ENCODE data around the gene ASIC4.
A peak's percentile ranks its signal among the peaks of the same experiment; 100 is the strongest.

The ASIC4 gene

DNA sequence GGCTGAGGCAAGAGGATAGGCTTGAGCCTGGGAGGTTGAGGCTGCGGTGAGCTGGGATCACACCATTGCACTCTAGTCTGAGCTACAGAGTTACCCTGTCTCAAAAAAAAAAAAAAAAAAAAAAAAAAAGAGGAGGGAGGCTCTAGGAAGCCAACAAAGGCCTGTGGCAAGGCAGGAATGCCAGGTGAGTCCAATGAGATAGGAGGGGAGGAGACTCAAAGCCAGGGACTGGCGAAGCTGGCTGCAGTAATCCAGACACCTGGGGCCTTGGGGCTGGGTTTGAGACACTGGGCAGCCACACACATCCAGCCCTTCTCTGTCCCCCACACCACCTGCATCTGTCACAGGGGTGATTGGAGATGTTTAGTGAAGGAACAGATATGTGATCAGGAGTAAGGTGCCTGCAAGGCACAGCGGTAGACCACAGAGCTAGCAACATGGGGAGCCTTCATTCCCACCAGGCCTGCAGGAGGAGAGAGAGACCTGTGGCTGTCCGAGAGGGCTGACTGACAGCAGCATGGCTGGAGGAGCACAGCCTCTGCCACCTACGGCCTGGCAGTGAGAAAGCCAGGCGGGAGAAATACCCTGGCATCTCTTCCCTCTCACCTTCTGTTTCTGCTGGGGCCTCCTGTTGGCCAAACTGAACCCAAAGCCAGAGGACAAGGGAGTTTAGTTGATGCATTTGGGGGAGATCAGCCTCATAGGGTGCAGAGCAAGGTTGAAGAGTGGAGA lies 19.8 kb downstream of the ASIC4 start:
- DNase-seq (ENCODE audit: low read depth in 2 of 2): no peak

DNA sequence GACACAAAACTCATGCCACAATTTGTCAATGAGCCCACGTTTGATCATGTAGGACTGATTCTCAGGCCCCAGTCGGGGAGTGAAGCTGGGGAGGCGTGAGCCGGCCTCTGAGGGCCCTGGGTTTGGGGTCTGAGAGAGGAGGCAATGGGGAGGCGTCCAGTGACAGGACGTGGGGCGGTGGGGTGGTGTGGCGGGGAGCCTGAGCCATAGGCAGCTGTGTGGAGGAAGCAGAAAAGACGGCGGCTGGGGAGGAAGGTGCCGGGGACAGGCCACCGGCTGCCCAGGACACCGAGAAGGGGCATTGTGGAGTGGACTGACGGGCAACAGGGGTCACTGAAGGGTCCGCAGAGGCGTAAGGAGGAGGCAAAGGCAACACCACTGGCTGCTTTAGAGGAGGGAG lies 22.1 kb downstream of the ASIC4 start:
- no peak for DNase-seq (ENCODE audit: low read depth in 2 of 2)

DNA sequence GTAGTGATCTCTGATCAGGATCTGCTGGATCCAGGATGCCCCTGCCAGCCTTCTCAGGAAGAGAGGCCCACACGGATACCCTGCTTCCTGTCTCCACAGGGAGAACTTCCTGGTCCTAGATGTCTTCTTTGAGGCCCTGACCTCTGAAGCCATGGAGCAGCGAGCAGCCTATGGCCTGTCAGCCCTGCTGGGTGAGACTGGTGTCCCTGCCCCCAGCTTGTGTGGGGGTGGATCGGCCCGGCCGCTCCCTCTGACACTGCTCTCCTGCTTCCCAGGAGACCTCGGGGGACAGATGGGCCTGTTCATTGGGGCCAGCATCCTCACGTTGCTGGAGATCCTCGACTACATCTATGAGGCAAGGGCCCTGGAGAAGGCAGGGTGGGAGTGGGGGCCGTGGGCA lies 22.7 kb downstream of the ASIC4 start:
- no peak for DNase-seq (ENCODE audit: low read depth in 2 of 2)

DNA sequence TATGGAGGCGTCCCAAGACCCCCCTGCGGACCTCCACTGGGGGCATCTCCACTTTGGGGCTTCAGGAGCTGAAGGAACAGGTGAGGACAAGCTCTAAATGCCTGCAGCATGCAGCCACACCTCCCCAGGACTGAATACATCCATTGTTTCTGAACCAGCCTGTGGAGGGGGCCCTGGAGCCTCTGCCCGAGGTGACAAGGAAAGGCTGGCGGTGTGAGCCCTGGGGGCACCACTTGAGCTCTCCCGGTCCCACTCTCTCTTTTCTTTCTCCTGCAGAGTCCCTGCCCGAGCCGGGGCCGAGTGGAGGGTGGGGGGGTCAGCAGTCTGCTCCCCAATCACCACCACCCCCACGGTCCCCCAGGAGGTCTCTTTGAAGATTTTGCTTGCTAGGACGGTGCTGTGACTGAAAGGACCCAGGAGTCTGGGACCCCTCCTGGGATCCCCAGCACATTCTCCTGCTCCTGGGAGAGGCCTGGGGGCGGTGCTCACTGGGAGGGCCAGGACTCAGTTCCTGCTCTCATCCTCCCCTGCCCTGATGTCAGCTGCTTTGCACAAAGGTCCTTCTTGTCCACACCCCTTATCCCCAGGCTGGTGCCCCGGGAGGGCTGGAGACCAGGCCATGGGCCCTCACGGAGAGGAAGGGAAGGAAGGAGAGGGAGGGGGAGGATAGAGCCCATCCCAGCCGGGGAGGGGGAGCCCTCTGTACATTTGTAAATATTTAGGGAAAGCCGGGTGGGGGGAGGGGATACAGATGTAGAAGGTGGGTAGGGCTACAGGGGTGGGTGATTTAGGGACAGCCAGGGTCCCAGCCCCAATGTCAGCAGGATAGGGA lies 23.6 kb downstream of the ASIC4 start:
- DNase-seq (ENCODE audit: low read depth in 2 of 2): no peak

DNA sequence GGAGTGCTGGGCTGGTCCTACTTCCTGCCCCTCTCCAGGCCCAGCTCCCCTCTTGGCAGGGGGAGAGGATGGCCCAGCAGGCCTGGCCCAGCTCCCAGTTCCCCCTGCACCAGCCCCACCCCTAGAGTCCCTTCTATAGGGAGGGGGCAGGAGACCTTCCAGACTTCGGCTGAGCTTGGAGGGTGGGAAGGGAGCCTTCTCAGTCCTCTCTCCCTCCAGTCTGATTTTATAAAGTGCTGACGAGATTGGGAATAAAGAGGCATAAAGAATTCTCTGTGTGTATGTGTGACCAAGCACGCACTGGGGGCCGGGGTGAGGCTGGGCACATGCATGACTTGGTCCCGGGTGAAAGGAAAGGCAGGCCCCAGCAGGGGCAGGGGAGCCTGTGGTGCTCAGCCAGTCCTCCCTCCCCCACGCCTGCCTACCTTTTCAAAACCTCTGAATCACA lies 24.2 kb downstream of the ASIC4 start:
- DNase-seq (ENCODE audit: low read depth in 2 of 2): no peak

DNA sequence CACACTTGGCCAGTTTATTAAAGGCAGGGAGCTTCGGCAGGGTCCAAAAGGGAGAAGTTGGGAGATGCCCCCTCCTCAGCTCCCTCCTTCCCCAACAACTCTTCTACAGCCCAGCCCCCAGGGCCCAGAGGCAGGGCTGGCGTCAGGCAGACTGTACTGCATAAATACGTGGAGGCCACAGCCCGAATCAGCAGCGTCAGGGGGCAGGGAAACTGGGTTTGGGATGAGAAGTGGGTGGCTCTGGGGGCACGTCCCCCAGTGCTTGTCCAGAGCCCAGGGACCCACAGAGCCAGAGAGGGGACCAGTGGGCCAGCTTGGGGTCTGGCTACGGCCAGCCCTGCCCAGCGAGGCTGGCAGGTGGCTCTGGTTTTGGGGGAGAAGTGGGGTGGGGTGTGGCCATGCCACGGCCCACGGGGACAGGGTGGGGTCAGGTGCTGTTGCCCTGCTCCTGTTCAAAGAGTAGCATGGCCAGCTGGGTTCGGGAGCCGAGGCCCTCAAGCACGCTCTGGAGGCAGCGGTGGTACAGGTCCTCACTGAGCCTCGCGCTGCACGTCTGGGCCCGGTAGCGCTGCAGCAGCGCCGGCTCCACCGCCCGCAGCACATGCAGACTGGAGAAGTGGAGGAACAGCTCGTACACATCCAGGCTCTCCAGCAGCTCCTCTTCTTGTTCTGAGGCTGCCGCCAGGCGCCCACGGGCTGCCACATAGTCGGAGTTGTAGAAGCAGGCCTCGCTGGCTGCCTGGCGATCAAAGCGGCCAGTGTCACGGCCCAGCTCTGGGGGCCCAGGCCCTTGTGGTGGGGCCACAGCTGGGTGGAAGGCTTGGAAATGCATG lies 24.9 kb downstream of the ASIC4 start:
- DNase-seq (ENCODE audit: low read depth in 2 of 2): no peak

DNA sequence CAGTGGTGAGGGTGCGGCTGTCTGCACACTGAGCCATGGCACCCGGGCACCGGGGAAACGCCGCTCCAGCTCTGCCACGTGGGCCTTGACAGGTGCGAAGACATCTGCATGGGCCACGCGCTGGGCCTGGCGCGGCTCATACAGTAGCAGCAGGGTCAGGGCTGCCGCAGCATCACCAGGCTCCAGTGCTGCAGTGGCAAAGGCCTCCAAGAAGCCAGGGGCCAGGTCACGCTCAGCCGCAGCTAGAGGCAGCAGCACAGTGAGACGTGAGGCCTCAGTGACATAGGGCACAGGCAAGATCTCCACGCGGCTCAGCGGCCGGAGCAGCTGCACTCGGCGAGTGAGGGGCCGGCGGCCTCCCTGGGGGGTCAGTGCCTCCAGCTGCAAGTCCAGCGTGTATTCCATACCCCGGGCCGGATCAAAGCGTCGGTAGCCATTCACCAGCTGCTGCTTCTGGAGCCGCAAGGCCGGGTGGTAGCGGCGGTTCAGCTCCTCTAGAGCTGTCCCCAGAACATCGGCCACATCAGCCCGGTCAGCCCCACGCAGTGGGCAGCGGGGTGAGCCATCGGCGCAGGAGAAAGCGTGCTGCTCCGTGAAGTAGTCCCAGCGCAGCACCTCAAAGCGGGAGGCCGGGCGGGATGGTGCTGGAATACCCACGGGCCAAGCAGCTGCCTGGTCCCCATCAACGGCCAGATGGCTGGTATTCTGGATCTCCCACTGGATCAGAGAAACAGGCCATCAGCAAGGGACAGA lies 25.8 kb downstream of the ASIC4 start:
- no peak for DNase-seq (ENCODE audit: low read depth in 2 of 2)

DNA sequence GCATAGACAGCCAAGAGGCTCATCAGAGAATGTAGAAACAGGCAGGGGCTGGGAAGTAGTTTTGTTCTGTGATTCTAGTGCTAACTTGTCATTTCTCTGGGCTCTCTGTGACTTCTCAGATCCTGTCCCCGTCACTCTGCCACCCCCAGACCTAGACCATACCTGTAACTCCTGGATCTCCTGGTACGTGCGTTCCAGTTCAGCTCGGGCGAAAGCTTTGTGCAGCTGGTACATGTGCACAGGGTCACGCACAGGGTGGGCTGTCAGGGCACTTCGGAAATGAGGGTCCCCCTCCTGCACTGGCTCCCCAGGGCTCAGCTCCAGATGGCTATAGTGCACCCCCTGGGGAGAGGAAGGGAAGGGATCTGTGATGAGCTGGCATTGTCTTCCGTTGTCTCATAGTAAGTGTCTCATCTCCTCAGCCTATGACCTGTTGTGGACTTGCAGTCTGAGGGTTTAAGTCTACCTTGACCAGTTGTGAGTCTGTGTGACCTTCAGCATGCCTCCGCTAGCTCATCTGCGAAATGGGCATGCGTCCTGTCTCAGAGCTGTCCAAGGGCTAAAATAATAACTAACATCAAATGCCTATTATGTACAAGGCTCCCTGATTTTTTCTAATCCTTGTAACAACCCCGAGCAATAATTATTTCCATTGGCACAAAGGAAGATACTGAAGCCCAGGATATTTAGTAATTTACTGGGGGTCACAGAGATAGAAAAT lies 26.7 kb downstream of the ASIC4 start:
- no peak for DNase-seq (ENCODE audit: low read depth in 2 of 2)

DNA sequence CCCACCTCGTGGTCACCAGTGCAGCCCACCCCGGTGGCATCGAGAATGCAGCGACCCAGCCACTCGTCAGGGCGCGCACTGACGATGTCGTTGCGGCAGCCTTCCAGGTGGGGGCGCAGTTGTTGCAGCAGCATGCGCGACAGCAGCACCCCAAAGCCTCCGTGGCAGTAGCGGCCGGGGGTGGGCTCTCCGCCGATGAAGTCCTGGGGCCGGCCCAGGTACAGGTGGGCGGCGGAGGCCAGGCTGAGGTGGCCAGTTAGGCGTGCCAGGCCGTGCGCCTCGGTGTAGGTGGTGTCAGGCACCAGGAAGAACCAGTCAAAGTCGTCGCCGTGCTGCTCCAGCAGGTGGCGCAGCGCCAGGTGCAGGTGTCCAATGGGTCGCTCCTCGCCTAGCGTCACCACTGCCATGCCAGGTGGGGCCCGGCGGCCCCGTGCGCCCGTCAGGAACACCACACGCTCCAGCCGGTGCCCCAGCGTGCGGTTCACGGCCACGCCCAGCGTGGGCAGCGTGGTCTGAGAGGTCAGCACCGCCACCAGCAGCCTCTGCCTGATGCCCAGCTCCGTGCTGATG lies 27.4 kb downstream of the ASIC4 start:
- DNase-seq (ENCODE audit: low read depth in 2 of 2): peak; percentile 67 to 84

DNA sequence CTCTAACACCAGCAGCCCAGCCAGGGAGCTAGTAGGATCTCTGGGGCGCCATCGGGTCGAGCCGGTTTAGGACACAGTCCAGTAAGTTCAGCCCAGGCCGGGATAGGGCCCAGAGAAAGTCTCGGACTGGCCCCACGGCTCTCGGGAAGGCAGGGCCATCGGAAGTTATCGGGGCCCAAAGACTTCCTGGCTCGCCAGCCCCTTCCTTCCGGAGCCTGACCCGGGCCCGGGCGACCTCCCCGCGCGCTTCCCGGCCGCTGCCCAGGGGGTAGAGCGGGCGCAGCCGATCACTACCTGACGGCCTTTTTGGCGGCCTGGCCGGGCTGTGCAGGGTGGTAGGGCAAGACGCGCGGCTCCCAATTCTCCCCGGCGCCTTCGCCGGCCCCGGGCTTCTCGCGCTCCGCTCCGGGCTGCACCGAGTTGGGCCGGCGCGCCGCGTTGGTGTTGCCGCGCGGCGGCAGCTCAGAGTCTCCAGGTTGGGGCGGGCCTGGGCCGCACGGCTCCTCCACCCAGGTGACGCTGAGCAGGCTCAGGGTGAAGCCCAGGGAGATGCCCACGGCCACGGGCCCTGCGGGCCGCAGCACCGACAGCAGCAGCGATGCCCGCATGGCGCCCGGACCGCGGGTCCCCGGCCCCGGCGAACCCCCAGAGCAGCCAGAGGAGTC lies 28.8 kb downstream of the ASIC4 start:
- peak in 1 of 2 experiments; percentile 19 for DNase-seq (ENCODE audit: low read depth in 2 of 2)

DNA sequence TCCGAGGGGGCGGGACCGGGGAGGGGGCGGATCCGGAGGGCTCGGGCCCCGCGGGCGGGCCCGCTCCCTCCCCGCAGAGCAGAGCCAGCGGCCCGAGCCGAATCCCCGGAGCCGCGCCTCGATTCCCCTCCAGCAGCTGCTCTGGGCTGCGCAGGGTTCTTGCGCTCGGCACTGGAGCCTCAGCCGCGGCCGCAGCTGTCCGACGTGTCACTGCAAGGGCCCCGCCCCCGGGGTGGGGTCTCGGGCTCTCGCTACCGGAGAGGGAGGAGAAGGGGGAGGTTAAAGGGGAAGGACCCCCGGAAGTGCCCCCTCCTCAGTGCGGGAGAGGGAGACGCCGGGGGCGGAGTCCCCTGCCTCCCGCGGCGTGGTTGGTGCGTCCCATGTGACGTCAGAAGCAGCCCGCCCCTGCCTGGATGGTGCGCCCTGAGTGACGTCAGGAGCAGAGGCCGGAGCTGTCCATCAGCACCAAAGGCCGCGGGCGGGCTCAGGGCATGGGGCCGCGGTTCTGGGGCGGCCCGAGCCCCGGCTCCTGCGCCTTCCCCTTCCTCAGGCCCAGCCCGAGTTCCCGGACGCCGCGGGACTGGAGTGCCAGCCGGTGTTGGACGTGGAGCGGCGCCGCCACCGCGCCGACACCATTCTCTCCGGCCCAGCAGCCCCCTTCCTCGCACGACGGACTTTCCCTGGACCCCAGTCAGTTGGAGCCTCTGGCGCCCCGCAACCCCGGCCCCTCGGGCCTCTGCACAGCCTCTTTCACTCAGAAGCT lies 29.5 kb downstream of the ASIC4 start, which contains the start of the genes CHPF and TMEM198:
CHPF (minus strand) TSS at position 214 of the 763 bp plus-strand sequence. CDS start 271 bp downstream, outside the sequence.
TMEM198 (plus strand) TSS at position 433 of the 763 bp plus-strand sequence. CDS start 700 bp downstream, outside the sequence.
- peak; percentile 93 to 94 for DNase-seq (ENCODE audit: low read depth in 2 of 2)

DNA sequence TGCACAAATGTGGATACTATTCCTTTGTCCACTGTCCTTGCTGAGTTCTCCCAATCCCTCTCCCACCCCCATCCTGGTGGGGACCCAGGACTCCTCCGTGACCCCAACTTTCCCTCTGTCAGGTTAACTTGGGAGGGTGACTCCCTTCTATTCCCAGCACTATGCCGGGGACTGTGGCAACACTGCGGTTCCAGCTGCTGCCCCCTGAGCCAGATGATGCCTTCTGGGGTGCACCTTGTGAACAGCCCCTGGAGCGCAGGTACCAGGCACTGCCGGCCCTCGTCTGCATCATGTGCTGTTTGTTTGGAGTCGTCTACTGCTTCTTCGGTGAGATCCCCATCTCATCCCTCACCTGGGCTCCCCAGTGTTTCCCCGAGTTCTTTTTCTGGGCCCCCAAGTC lies 30.3 kb downstream of the ASIC4 start:
- DNase-seq (ENCODE audit: low read depth in 2 of 2): no peak

DNA sequence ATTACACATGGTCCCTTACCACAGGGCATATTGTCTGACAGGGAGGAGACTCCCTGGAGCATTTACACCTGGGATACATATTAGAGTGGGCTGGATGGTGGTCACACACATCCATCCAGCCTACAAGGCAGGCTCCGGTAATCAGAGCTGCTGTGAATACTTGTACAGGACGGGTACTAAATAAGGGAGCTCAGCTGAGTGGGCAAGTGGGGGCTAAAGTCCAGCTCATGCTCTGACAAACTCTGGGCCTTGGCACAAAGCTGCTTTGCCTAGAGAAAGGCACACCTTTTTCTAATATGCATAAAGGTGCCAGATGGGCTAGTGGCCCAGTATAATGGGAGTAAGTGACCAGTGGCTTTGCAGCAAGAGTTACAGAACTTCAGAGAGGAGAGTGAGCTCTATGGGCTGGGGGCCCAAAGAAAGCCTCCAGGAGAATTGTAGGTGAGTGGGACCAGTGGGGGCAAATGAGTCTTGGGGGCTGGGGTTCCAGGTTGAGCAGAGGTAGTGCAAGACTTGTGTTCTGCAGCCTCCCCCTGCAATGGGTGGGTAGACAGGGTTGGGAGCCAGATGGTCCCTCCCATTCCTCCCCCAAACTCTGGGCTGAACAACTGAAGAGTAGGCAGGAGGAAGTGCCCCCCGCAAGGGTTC lies 31.1 kb downstream of the ASIC4 start:
- DNase-seq (ENCODE audit: low read depth in 2 of 2): no peak

DNA sequence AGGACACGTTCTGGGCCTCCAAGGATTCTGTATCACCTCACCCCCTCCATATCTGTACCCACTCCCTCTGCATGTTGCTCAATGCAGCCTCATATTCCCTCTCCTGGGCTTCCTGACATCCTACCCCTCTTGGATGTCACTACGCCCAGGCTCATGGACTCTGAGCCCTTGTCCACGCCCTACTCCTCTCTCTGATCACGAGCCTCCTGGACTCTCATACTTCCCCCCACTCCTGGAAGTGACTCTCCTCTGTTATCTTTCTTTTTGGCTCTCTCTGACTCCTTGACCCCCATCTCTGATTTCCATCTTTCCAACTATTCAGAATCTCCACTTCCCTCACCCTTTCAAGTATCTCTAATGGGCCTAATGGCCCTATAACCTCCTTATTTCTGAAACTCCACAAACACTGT lies 31.7 kb downstream of the ASIC4 start:
- DNase-seq (ENCODE audit: low read depth in 2 of 2): no peak

DNA sequence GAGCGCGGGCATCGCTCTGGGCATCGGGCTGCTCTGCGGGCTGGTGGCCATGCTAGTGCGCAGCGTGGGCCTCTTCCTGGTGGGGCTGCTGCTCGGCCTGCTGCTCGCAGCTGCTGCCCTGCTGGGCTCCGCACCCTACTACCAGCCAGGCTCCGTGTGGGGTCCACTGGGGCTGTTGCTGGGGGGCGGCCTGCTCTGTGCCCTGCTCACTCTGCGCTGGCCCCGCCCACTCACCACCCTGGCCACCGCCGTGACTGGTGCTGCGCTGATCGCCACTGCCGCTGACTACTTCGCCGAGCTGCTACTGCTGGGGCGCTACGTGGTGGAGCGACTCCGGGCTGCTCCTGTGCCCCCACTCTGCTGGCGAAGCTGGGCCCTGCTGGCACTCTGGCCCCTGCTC lies 33.3 kb downstream of the ASIC4 start:
- no peak for DNase-seq (ENCODE audit: low read depth in 2 of 2)

DNA sequence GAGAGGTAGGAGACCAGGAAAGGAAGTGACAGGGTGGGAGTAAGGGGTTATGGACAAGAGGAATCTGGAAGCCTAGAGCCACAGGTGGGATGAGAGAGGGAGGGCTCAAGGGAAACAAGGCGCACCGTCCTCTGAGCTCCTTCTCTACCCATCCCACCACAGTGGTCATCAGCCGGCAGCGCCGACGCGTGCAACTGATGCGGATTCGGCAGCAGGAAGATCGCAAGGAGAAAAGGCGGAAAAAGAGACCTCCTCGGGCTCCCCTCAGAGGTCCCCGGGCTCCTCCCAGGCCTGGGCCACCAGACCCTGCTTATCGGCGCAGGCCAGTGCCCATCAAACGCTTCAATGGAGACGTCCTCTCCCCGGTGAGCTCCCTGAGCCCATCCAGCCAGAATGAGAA lies 34.7 kb downstream of the ASIC4 start:
- no peak for DNase-seq (ENCODE audit: low read depth in 2 of 2)

DNA sequence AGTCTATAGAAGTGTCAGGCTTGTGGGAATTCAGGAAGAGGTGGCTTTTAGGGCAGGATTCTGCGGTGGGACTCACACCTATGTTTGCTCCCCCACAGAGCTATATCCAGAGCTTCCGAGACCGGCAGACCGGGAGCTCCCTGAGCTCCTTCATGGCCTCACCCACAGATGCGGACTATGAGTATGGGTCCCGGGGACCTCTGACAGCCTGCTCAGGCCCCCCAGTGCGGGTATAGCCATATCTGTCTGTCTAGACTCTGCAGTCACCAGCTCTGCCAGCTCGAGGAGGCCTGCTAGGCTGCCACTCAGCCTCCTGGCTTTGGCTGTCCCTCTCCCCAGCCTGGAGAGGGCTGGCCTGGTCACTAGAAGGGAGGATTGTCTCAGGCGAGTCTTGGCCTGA lies 35.3 kb downstream of the ASIC4 start:
- DNase-seq (ENCODE audit: low read depth in 2 of 2): no peak
